ENCODE data around the gene RNU6-8.

GRCh38 chr14:32226056-32226455 lies 23.0 kb upstream of the RNU6-8 start:
- TF ChIP-seq, protein P1, sequence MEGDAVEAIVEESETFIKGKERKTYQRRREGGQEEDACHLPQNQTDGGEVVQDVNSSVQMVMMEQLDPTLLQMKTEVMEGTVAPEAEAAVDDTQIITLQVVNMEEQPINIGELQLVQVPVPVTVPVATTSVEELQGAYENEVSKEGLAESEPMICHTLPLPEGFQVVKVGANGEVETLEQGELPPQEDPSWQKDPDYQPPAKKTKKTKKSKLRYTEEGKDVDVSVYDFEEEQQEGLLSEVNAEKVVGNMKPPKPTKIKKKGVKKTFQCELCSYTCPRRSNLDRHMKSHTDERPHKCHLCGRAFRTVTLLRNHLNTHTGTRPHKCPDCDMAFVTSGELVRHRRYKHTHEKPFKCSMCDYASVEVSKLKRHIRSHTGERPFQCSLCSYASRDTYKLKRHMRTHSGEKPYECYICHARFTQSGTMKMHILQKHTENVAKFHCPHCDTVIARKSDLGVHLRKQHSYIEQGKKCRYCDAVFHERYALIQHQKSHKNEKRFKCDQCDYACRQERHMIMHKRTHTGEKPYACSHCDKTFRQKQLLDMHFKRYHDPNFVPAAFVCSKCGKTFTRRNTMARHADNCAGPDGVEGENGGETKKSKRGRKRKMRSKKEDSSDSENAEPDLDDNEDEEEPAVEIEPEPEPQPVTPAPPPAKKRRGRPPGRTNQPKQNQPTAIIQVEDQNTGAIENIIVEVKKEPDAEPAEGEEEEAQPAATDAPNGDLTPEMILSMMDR (IDR thresholded peaks at IDR 0.05): no peak
- no peak for TF ChIP-seq POLR2A (IDR thresholded peaks at IDR 0.05)
